ENCODE results near the gene PNPLA7. TPM values are rescaled to one million over a fixed set of nuclear protein-coding genes. Genes with fewer than 3 reads are reported as not detected.

PNPLA7 gene
- total and polyA plus RNA-seq, 2 of the 13 experiments (the other 11 are each of a cell fraction or from before 2014, with no cell fraction given) = 0.42 to 1.5 TPM

DNA sequence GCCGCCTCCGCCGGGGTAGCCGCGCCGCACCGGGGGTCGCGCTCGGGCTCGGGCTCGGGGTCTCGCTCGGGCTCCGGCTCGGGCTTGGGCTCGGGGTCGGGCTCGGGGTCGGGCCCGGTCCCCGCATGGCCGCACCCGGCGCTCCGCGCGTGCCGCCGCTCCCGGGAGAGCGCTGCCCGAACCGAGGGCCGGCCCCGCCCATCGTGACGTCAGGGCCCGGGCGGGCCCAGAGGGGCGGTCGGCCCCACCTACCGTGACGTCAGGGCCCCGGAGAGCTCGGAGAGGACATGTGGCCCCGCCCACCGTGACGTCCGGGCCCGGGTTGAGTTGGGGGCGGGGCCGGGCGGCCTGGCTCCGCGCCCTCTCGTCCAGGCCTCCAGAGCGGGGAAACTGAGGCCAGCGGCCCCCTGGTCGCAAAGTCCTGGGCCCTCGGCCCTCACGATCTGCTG lies 91.0 kb downstream of the PNPLA7 start, which contains the start of gene NSMF (continued):
- 0 out of 2 replicates have a peak, but pooled peaks have one; percentile 26 for TF ChIP-seq RNF2 (conservative IDR thresholded peaks at IDR 0.05; ENCODE audit: low read depth)
- TF ChIP-seq BRD4 (CRISPR knock-in tag; IDR thresholded peaks at IDR 0.05) = 0 out of 2 replicates have a peak, but pooled peaks have one; percentile 79
- peak; percentile 86 for TF ChIP-seq DR1 (CRISPR knock-in tag; IDR thresholded peaks at IDR 0.05)
- TF ChIP-seq SIX1 (CRISPR knock-in tag; IDR thresholded peaks at IDR 0.05; ENCODE audit: borderline replicate concordance) = no peak
- TF ChIP-seq ZNF850 (CRISPR knock-in tag; conservative IDR thresholded peaks at IDR 0.05) = no peak
- peak; percentile 96 for TF ChIP-seq SP4 (CRISPR knock-in tag; IDR thresholded peaks at IDR 0.05)
- TF ChIP-seq, protein P1, sequence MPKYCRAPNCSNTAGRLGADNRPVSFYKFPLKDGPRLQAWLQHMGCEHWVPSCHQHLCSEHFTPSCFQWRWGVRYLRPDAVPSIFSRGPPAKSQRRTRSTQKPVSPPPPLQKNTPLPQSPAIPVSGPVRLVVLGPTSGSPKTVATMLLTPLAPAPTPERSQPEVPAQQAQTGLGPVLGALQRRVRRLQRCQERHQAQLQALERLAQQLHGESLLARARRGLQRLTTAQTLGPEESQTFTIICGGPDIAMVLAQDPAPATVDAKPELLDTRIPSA (CRISPR knock-in tag; IDR thresholded peaks at IDR 0.05; ENCODE audit: borderline replicate concordance) = no peak
- 0 out of 2 replicates have a peak, but pooled peaks have one; percentile 19 for TF ChIP-seq ZNF777 (CRISPR knock-in tag; IDR thresholded peaks at IDR 0.05)
- TF ChIP-seq ZNF720 (CRISPR knock-in tag; IDR thresholded peaks at IDR 0.05) = no peak
- TF ChIP-seq, protein P2, sequence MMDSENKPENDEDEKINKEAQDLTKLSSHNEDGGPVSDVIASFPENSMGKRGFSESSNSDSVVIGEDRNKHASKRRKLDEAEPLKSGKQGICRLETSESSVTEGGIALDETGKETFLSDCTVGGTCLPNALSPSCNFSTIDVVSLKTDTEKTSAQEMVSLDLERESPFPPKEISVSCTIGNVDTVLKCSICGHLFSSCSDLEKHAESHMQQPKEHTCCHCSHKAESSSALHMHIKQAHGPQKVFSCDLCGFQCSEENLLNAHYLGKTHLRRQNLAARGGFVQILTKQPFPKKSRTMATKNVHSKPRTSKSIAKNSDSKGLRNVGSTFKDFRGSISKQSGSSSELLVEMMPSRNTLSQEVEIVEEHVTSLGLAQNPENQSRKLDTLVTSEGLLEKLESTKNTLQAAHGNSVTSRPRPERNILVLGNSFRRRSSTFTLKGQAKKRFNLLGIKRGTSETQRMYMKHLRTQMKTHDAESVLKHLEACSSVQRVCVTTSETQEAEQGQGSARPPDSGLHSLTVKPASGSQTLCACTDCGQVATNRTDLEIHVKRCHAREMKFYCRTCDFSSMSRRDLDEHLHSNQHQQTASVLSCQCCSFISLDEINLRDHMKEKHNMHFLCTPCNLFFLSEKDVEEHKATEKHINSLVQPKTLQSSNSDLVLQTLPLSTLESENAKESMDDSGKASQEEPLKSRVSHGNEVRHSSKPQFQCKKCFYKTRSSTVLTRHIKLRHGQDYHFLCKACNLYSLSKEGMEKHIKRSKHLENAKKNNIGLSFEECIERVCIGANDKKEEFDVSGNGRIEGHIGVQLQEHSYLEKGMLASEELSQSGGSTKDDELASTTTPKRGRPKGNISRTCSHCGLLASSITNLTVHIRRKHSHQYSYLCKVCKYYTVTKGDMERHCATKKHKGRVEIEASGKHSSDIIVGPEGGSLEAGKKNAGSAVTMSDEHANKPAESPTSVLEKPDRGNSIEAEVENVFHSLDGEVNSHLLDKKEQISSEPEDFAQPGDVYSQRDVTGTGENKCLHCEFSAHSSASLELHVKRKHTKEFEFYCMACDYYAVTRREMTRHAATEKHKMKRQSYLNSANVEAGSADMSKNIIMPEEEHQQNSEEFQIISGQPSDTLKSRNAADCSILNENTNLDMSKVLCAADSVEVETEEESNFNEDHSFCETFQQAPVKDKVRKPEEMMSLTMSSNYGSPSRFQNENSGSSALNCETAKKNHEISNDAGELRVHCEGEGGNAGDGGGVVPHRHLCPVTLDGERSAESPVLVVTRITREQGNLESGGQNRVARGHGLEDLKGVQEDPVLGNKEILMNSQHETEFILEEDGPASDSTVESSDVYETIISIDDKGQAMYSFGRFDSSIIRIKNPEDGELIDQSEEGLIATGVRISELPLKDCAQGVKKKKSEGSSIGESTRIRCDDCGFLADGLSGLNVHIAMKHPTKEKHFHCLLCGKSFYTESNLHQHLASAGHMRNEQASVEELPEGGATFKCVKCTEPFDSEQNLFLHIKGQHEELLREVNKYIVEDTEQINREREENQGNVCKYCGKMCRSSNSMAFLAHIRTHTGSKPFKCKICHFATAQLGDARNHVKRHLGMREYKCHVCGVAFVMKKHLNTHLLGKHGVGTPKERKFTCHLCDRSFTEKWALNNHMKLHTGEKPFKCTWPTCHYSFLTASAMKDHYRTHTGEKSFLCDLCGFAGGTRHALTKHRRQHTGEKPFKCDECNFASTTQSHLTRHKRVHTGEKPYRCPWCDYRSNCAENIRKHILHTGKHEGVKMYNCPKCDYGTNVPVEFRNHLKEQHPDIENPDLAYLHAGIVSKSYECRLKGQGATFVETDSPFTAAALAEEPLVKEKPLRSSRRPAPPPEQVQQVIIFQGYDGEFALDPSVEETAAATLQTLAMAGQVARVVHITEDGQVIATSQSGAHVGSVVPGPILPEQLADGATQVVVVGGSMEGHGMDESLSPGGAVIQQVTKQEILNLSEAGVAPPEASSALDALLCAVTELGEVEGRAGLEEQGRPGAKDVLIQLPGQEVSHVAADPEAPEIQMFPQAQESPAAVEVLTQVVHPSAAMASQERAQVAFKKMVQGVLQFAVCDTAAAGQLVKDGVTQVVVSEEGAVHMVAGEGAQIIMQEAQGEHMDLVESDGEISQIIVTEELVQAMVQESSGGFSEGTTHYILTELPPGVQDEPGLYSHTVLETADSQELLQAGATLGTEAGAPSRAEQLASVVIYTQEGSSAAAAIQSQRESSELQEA (CRISPR knock-in tag; IDR thresholded peaks at IDR 0.05; ENCODE audit: not compliant biosample characterization) = peak; percentile 20
- no peak for TF ChIP-seq ZNF790 (CRISPR knock-in tag; IDR thresholded peaks at IDR 0.05; ENCODE audit: borderline replicate concordance)
- TF ChIP-seq ZNF234 (CRISPR knock-in tag; conservative IDR thresholded peaks at IDR 0.05) = no peak
- TF ChIP-seq TBX3 (IDR thresholded peaks at IDR 0.05; ENCODE audit: borderline replicate concordance) = no peak
- TF ChIP-seq MEIS2 (CRISPR knock-in tag; IDR thresholded peaks at IDR 0.05) = 0 out of 2 replicates have a peak, but pooled peaks have one; percentile 17
- TF ChIP-seq MYC (CRISPR knock-in tag; IDR thresholded peaks at IDR 0.05; ENCODE audit: borderline replicate concordance) = peak; percentile 13; the same call in 1 of the 2 replicates
- TF ChIP-seq, protein P3, sequence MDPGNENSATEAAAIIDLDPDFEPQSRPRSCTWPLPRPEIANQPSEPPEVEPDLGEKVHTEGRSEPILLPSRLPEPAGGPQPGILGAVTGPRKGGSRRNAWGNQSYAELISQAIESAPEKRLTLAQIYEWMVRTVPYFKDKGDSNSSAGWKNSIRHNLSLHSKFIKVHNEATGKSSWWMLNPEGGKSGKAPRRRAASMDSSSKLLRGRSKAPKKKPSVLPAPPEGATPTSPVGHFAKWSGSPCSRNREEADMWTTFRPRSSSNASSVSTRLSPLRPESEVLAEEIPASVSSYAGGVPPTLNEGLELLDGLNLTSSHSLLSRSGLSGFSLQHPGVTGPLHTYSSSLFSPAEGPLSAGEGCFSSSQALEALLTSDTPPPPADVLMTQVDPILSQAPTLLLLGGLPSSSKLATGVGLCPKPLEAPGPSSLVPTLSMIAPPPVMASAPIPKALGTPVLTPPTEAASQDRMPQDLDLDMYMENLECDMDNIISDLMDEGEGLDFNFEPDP (CRISPR knock-in tag; conservative IDR thresholded peaks at IDR 0.05) = no peak
- TF ChIP-seq MED1 (CRISPR knock-in tag; IDR thresholded peaks at IDR 0.05) = peak; percentile 67
- TF ChIP-seq ZNF30 (CRISPR knock-in tag; IDR thresholded peaks at IDR 0.05) = no peak
- TF ChIP-seq MXD4 (CRISPR knock-in tag; IDR thresholded peaks at IDR 0.05) = 0 out of 2 replicates have a peak, but pooled peaks have one; percentile 11

Measured in HepG2 (cell line).